T-helper 17 cell (primary cell): ENCODE results near the gene RIMS1. TPM values are rescaled to one million over a fixed set of nuclear protein-coding genes. Genes with fewer than 3 reads are reported as not detected.

ENCODE experiments used
- ATAC-seq: fragments of 150-1000 bp; cut with Tn5 transposase; 2 replicates; pipeline ENCODE4 v1.10.0; 2021; ENCODE audit warnings: mild to moderate bottlenecking, moderate library complexity
- DNase-seq, 3 donors: peaks; one replicate each; pipeline versions ENCODE4 v3.0.0 to v3.0.0-alpha.2; 2020 to 2021
- H3K9me3 ChIP-seq: one replicate; pipeline ENCODE4 v1.7.0; 2013; ENCODE audit warnings: low read length, mild to moderate bottlenecking; ENCODE audit not compliant: control insufficient read depth, poor library complexity, severe bottlenecking
- H3K27ac Mint-ChIP-seq: one replicate; pipeline ENCODE4 v1.8.0; 2022; ENCODE audit warnings: mild to moderate bottlenecking, moderate library complexity, mixed read lengths
- H3K27me3 Mint-ChIP-seq: one replicate; pipeline ENCODE4 v1.8.0; 2022; ENCODE audit warnings: mixed read lengths
- H3K36me3 Mint-ChIP-seq: one replicate; pipeline ENCODE4 v1.8.0; 2022; ENCODE audit warnings: low read depth, mixed read lengths
- H3K4me1 Mint-ChIP-seq: one replicate; pipeline ENCODE4 v1.8.0; 2022; ENCODE audit warnings: mild to moderate bottlenecking, mixed read lengths
- H3K4me3 Mint-ChIP-seq: one replicate; pipeline ENCODE4 v1.8.0; 2022; ENCODE audit warnings: mild to moderate bottlenecking, moderate library complexity, mixed read lengths
- total RNA-seq, 4 donors: library from RNA in 2 of 4; stranded (reverse) in 2 of 4; gene quantifications; one replicate each; pipeline ENCODE4 v1.2.3 and lab custom pipeline; 2022 to 2026

The RIMS1 gene
- not detected for total RNA-seq
- total RNA-seq (lab: John Stamatoyannopoulos, UW): 0 reads per million in 2 donors

GRCh38 chr6:71886184-71887005 is at the start of gene RIMS1:
Gene RIMS1 (plus strand): TSS chr6:71886550. CDS start chr6:71887024, 474 bp downstream.
- ATAC-seq (no peak), DNase-seq (no peak)
- H3K27me3 Mint-ChIP-seq: peaks cover 40% of the 10 kb centered on the region
- H3K27ac Mint-ChIP-seq: no peak within 1 kb of the TSS
- no peaks in the 10 kb centered on the region for H3K9me3 ChIP-seq
- H3K4me3 Mint-ChIP-seq: peak within 1 kb of the TSS; percentile 1
- H3K36me3 Mint-ChIP-seq: peaks cover 4% of the 10 kb centered on the region
- H3K4me1 Mint-ChIP-seq: peaks cover 2% of the 10 kb centered on the region

- Mint-ChIP-seq H3K36me3 (no peaks in the 10 kb centered on the region), H3K4me3 (no peak overlapping the region), H3K27ac (no peak overlapping the region), H3K27me3 (no peaks in the 10 kb centered on the region), H3K4me1 (no peaks in the 10 kb centered on the region)
- DNase-seq (no peak), ATAC-seq (no peak)
- no peaks in the 10 kb centered on the region for H3K9me3 ChIP-seq
Measured at GRCh38 chr6:71851214-71851613, 35.1 kb upstream of the RIMS1 start.

DNA sequence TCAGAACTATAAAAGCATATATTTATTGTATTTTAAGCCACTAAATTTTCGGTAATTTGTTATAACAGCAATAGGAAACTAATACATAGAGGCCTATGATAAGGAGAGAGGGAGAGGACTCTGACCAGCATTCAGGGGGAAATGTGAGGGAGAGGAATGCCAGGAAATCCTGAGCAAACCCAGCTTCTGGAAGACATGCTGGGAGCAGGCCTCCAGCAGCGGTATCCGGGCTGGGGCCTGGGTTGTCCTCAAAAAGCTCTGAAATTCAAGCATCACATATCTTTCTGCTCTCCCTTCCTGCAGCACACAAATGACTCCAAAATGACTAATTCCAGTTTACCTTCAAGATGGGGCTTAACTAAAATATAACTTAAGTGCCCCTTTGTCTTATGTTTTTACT is 33.4 kb upstream of the RIMS1 start:
- Mint-ChIP-seq H3K27ac (no peak overlapping the region), H3K36me3 (no peaks in the 10 kb centered on the region), H3K27me3 (no peaks in the 10 kb centered on the region), H3K4me3 (no peak overlapping the region), H3K4me1 (no peaks in the 10 kb centered on the region)
- no peak for ATAC-seq
- DNase-seq: no peak
- H3K9me3 ChIP-seq: no peaks in the 10 kb centered on the region

GRCh38 chr6:71855406-71855805 is 30.9 kb upstream of the RIMS1 start:
- Mint-ChIP-seq H3K27ac (no peak overlapping the region), H3K27me3 (no peaks in the 10 kb centered on the region), H3K4me3 (no peak overlapping the region), H3K36me3 (no peaks in the 10 kb centered on the region), H3K4me1 (no peaks in the 10 kb centered on the region)
- DNase-seq (no peak), ATAC-seq (no peak)
- H3K9me3 ChIP-seq: no peaks in the 10 kb centered on the region

GRCh38 chr6:71879016-71879415 is 7.3 kb upstream of the RIMS1 start:
- no peak for ATAC-seq
- Mint-ChIP-seq H3K4me3 (no peak overlapping the region), H3K36me3 (no peaks in the 10 kb centered on the region), H3K4me1 (no peaks in the 10 kb centered on the region), H3K27ac (no peak overlapping the region), H3K27me3 (no peaks in the 10 kb centered on the region)
- DNase-seq: no peak
- H3K9me3 ChIP-seq: no peaks in the 10 kb centered on the region

DNA sequence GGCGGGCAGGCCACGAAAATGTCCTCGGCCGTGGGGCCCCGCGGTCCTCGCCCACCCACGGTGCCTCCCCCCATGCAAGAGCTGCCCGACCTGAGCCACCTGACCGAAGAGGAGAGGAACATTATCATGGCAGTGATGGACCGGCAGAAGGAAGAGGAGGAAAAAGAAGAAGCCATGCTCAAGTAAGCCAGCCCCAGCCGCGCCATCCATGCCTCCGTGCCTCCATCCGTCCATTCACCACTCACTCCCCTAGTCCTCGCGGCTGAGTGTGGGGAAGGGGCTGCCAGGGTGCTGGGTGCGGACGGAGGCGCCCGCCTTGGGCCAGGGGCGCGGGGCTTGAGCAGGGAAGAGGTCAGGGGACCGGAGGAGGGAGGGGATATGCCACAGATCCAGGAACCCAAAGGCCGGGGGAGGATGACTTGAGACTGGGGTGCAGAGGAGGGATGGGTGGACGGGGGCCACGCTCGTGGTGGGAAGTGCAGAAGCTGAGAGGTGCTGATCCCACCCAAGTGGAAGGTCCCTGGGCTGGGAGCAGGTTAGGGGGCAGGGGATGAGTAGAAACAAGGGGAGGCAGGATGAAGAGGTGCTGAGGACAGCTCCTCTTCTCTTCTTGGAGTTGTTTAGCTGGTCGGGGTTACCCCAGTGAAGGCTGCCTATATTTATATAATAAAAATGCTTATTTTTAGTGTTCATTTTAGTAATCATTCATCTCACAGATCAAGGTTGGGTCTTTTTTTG is 825 bp downstream of the RIMS1 start:
- peaks cover 40% of the 10 kb centered on the region for H3K27me3 Mint-ChIP-seq
- DNase-seq: no peak
- no peaks in the 10 kb centered on the region for H3K9me3 ChIP-seq
- no peak for ATAC-seq
- H3K4me3 Mint-ChIP-seq: no peak overlapping the region
- no peak overlapping the region for H3K27ac Mint-ChIP-seq
- peaks cover 2% of the 10 kb centered on the region for H3K4me1 Mint-ChIP-seq
- peaks cover 4% of the 10 kb centered on the region for H3K36me3 Mint-ChIP-seq

GRCh38 chr6:71887744-71888230 is 1.4 kb downstream of the RIMS1 start:
- Mint-ChIP-seq H3K4me3 (no peak overlapping the region), H3K4me1 (peaks cover 2% of the 10 kb centered on the region), H3K27ac (no peak overlapping the region), H3K27me3 (peaks cover 40% of the 10 kb centered on the region), H3K36me3 (peaks cover 4% of the 10 kb centered on the region)
- H3K9me3 ChIP-seq: no peaks in the 10 kb centered on the region
- ATAC-seq (no peak), DNase-seq (no peak)

- Mint-ChIP-seq H3K4me3 (no peak overlapping the region), H3K27me3 (peaks cover 40% of the 10 kb centered on the region), H3K27ac (no peak overlapping the region), H3K36me3 (peaks cover 4% of the 10 kb centered on the region), H3K4me1 (peaks cover 2% of the 10 kb centered on the region)
- H3K9me3 ChIP-seq: no peaks in the 10 kb centered on the region
- DNase-seq: no peak
- ATAC-seq: no peak
Measured at GRCh38 chr6:71888756-71889340, 2.5 kb downstream of the RIMS1 start.

- Mint-ChIP-seq H3K4me1 (peaks cover 2% of the 10 kb centered on the region), H3K4me3 (no peak overlapping the region), H3K27me3 (peaks cover 39% of the 10 kb centered on the region), H3K27ac (no peak overlapping the region), H3K36me3 (peaks cover 4% of the 10 kb centered on the region)
- ATAC-seq (no peak), DNase-seq (no peak)
- no peaks in the 10 kb centered on the region for H3K9me3 ChIP-seq
Measured at GRCh38 chr6:71889366-71889765, 3.0 kb downstream of the RIMS1 start.

DNA sequence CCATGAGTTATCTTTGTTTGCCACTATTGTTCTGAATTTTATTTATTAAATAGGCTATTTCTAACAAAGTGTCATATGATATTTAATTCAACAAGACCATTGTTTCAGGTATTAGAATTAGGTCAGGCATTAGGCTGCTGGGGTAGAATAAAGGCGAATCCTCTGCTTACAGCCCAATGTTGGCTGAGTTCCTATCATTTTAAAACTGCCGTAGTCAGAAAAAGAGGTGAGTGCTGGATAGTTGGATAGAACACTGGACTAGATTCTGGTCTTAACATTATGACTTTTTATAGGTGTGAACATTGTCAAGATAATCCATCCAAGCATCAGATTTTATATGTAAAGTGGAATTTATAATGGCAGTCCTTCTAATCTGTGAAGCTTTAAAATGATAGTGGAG is 6.3 kb downstream of the RIMS1 start:
- H3K27me3 Mint-ChIP-seq: peaks cover 19% of the 10 kb centered on the region
- H3K36me3 Mint-ChIP-seq: no peaks in the 10 kb centered on the region
- ATAC-seq (no peak), DNase-seq (no peak)
- H3K9me3 ChIP-seq: no peaks in the 10 kb centered on the region
- H3K4me1 Mint-ChIP-seq: no peaks in the 10 kb centered on the region
- H3K27ac Mint-ChIP-seq: no peak overlapping the region
- H3K4me3 Mint-ChIP-seq: no peak overlapping the region

- Mint-ChIP-seq H3K4me1 (no peaks in the 10 kb centered on the region), H3K36me3 (no peaks in the 10 kb centered on the region), H3K27ac (no peak overlapping the region), H3K4me3 (no peak overlapping the region), H3K27me3 (no peaks in the 10 kb centered on the region)
- ATAC-seq: no peak
- no peaks in the 10 kb centered on the region for H3K9me3 ChIP-seq
- DNase-seq: no peak
Measured at GRCh38 chr6:71900642-71901041, 14.3 kb downstream of the RIMS1 start.

GRCh38 chr6:71902261-71902660 is 15.9 kb downstream of the RIMS1 start:
- Mint-ChIP-seq H3K27ac (no peak overlapping the region), H3K4me1 (no peaks in the 10 kb centered on the region), H3K36me3 (no peaks in the 10 kb centered on the region), H3K4me3 (no peak overlapping the region), H3K27me3 (no peaks in the 10 kb centered on the region)
- no peak for ATAC-seq
- no peak for DNase-seq
- no peaks in the 10 kb centered on the region for H3K9me3 ChIP-seq

- H3K27ac Mint-ChIP-seq: no peak overlapping the region
- no peak for ATAC-seq
Measured at GRCh38 chr6:71906813-71907212, 20.5 kb downstream of the RIMS1 start.

More at GRCh38 chr6:71906813-71907212, 20.5 kb downstream of the RIMS1 start:
- Mint-ChIP-seq H3K4me3 (no peak overlapping the region), H3K36me3 (no peaks in the 10 kb centered on the region), H3K27me3 (no peaks in the 10 kb centered on the region), H3K4me1 (no peaks in the 10 kb centered on the region)
- no peaks in the 10 kb centered on the region for H3K9me3 ChIP-seq
- DNase-seq: no peak
